Right renal cortex interstitium (tissue), 3 donors: ENCODE results near the gene TLCD3A. TPM values are rescaled to one million over a fixed set of nuclear protein-coding genes. Genes with fewer than 3 reads are reported as not detected.
"Not testable (repeated sequence)": the region's sequence is repeated elsewhere in the genome, so short reads cannot be mapped to it uniquely, and the experiment has no call there.

Source experiments
- DNase-seq, 3 donors: peaks; one replicate each; pipeline ENCODE4 v3.0.0-alpha.2; 2013; ENCODE audit warnings: low read depth in 3 of 3, low spot score in 2 of 3
- polyA plus RNA-seq, 3 donors: library from polyadenylated mRNA; unstranded; fragments of 120-200 nt; gene quantifications; one replicate each; pipeline ENCODE4 v1.2.1, GENCODE V29; 2013; ENCODE audit not compliant: insufficient read length in 3 of 3

Gene TLCD3A
- 10 to 100 TPM; 24.3 to 28.2 (median 26.8) TPM for polyA plus RNA-seq

DNA sequence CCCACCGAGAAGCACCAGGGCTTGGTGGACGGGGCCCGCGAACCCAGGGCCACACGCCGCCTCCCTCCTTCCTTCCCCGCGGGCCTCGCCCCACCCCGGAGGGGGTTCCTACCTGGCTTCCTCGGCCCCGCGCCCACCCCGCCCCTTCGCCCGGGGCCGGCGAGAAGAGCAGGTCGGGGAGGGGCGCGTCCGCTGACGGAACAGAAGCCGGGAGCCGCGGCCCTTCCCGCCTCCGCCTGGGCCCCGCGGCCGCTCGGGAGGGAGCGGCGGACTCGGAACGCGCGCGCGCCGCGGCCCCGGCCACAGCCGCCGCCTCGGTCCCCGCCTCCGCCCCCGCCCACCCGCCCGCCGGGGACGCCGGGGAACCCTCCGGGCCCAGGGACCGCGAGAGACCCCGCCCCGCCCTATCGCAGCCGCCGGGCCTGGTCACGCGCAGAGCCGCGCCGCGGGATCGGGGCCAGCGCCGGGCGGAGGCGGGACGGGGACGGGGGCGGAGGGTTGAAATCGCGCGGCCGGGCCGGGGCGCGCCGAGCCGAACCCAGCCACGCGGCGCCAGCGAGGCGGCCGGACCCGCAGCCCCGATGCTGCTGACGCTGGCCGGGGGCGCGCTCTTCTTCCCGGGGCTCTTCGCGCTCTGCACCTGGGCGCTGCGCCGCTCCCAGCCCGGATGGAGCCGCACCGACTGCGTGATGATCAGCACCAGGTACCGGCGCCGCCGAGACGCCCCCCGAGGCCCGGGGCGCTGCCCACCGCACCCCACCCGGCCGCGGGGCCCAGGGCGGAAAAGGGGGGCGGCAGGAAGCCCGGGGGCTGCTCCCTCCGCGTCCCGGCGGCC, at the start of gene TLCD3A:
TLCD3A (plus strand) TSS at position 530 of the 835 bp plus-strand sequence; CDS start at position 582, 52 bp downstream.
- peak in 1 of 3 donors; percentile 26 for DNase-seq

DNA sequence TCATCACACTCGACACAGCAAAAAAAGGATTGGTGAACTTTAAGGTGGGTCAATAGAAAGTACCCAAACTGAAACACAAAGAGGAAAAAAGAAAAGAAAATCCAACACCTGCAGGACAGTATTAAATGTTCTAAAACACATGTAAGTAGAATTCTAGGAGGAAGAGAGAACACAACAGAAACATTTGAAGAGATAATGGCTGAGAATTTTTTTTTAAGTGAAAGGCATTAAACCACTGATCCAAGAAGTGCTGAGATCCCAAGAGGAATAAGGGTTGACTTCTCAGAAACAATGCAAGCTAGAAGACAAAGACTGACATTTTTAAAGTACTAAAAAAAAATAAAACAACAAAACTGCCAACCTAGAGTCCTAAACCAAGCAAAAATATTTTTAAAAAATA, 49.4 kb upstream of the TLCD3A start:
- DNase-seq = no peak

DNA sequence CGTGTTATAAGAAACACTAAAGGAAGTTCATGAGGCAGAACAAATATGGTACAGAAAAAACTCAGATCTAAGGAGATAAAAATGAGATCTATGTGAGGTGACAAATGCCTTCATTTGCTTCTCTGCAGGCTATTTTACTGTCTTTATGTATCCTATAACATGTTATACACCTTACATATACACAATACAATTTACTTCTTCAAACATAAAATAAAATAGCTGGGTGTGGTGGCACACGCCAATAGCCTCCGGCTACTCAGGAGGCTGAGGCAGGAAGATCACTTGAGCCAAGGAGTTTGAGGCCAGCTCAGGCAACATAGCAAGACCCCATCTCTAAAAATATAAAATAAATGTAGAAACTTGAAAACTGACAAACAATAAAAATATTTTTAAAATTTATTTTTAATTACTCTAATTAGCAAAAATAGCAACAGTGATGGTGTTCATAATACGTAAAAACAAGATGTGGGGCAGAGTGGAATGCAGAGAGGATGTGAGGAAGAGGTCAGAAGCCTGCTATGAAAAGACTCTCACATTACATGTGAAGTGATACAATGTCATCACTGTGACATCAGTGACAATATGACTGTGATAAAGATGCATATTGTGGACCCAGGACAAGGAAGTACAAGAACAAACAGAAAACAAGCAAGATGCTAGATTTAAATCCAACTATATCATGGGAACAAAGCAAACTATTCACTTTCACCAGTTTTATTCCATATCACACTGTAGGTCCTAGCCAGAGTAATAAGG, 48.7 kb upstream of the TLCD3A start:
- DNase-seq = no peak

DNA sequence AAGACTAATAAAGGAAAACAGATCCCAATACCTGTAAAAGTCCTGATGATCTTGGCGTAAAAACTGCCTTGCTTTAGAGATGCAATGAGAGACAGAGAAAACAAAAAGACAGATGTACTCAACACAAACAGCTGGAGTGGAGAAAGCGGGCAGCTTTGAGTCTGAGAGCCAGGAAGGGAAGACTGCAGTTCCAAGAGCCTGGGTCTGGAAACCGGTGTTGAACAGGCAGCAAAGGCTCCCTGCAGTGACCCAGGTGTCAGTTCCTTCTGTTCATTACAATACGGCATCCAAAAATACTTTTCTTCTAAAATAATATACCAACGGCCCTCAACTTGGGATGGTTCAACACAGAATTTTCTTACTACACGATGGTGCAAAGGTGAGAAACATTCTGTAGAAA, 47.4 kb upstream of the TLCD3A start:
- DNase-seq = no peak

DNA sequence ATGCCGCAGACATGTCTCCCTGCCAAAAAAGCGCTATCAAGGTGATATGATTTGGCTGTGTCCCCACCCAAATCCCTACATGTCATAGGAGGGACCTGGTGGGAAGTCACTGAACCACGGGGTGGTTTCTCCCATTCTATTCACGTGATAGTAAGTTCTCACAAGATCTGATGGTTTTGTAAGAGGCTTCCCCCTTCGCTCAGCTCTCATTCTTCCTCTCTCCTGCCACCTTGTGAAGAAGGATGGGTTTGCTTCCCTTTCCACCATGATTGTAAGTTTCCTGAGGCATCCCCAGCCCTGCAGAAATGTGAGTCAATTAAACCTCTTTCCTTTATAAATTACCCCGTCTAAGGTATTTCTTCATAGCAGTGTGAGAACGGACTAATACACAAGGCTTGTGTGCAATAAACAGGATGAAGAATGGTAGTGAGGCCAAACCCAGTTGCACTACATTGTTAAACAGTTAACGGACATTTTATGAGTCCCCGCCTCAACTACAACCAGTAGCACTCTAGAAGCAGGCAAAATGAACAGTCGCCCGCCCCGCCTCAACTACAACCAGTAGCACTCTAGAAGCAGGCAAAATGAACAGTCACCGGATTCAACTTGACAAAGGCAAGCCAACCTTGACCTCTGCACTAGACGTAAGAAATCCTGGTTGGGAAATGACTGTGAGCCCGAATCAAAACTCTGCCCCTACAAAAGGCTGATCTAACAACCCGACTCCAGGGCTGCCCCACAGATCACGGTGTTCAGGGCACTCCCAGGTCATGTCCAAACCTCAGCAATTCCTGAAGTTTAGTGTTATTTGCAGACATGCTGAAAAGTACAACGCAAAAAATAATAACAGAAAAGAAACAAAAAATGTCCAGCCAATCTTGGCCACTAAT, 44.1 kb upstream of the TLCD3A start:
- DNase-seq = no peak

DNA sequence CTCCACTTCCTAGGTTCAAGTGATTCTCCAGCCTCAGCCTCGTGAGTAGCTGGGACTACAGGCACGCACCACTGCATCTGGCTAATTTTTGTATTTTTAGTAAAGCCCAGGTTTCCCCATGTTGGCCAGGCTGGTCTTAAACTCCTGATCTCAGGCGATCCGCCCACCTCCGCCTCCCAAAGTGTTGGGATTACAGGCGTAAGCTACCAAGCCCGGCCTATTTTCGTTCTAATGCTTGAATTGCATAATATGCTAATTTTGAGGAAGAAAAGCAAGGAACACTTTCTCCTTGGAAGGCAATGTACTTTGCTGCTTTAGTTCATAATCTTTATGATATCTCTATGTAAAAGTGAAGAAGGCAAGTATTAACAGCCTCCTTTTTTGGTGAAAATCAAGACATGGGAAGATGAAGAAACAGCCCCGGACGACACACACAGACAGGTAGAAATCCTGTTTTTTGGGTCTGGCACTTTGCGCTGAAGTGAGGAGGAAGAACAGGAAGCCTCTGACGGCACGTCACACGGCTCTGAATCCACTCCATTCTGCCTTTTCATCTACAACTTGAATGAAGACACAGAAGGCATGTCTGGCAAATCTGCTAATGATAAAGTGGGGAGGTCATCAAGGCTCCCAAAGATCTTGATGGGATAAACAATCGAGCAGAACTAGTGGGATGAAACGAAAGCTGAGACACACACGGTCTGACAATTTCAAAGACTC, 42.7 kb upstream of the TLCD3A start:
- DNase-seq = no peak

DNA sequence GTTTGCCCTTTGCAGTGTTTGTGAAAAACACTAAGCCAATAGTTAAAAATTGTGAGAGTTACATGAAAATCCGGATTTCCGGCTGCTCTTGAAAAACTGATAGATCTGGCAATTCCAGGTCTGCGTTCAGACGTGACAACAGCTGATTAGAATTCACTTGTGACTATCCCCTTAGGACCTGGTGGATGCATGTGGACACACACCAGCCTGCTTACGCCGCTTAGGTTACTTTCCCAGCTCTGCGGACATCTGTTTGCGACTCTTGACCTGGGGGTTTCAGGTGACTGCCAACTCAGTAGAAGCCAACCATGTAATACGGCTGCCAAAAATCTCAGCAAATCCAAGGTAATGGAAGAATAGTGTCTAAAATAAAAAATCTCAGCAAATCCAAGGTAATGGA, 42.0 kb upstream of the TLCD3A start:
- no peak for DNase-seq

DNA sequence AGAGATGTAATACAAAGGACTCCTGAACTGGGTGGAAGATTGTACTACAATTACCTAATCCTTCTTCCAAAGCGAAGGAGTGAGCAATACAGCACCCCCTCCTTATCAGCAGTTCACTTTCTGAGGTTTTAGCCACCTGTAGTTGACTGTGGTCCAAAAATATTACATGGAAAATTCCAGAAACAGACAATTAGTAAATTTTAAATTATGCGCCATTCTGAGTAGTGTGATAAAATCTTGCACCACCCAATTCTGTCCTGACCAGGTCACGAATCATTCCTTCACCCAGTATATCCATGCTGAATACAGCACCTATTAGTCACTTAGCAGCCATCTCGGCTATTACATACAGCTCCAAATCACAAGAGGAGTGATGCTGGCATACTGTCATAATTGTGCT, 41.0 kb upstream of the TLCD3A start:
- no peak for DNase-seq

DNA sequence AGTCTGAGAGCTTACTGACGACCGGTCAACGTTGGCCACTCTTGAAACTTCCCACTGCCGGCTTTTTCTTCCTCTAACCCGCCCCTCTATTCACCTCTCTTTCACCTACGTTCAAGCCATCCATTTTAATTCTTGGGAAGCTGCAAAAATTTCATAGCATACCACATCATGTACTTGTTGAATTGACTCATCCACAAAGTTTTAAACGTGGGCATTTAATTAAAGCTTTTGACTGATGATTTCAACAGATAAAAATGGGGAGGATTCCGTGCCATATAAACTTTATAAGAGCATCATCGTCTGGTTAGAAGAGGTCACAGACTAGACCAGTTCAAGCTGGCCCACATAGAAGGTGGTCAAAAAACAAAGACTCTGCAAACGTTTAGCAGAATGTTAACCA, 40.3 kb upstream of the TLCD3A start:
- no peak for DNase-seq

DNA sequence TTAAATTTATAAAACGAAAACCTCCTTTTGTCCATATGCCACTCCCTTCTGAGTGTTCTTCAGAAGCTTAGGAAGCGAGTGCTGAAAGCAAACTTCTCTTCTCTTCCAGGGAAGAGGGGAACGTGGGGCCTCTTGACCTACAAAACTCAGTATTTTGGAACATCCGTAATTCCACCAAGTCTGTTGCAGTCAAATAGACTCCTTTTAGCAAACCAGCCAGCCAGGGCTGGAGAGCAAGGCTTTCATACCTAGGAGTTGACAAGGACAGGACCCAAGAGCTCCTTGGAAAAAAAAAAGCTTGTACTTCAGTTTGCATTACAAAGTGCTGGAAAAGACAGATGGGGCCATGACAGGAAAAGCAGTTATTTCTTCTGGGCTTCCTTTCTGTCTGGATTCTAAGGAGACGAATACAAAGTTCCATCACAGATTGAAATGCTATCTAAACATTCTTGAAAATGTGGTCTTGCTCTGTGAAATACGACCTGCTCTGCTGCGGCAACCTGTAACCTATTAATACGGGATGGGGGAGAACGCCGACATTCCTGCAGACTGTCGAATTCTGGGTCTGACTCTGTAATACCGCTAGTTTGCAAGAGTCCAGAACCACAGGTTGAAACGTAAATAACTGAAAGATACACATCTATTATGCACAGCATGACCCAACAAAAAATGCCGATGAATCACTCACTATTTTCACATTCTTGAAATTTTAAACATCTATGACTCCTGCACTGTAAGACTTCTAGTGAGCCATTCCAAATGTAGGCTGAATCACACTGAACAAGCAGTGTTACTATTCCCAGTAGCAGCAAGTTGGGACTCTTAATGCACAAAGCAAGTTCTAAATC, 38.4 kb upstream of the TLCD3A start:
- no peak for DNase-seq

DNA sequence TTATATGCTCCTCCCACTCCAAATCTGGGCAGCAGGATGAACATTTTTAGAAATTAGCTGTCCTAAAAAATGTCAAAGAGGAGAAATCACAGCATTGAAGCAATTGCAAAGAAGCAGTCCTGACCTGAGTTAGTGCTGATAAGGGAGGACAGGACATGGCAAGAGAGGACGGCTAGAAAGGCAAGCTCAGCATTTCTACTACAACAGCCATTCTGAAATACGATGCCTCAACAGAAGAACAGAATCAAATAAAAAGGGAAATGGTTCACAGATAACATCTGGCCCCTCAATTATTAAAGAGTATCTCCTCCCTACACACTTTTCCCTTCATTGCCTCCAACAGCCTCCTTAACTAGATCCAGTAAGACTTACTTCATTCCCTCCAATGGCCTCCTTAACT, 36.0 kb upstream of the TLCD3A start:
- DNase-seq = no peak

DNA sequence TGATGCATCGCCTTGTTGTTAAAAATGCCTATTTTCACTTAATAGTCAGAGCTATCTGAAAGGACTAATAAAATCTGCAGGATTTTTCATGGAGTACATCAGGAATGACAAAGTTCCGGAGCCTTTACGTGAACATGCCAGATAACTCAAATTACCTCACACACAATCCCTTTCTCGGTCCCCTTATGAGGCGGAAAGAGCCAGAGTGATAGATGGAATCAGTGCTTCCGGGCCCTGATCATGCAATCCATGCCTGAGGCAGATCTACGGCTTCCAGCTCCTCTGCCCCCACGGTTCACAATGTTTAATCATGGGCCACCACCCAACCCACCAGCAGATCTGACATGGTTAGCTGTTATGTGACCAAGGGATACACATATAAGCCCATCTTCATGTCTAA, 34.7 kb upstream of the TLCD3A start:
- DNase-seq = no peak

DNA sequence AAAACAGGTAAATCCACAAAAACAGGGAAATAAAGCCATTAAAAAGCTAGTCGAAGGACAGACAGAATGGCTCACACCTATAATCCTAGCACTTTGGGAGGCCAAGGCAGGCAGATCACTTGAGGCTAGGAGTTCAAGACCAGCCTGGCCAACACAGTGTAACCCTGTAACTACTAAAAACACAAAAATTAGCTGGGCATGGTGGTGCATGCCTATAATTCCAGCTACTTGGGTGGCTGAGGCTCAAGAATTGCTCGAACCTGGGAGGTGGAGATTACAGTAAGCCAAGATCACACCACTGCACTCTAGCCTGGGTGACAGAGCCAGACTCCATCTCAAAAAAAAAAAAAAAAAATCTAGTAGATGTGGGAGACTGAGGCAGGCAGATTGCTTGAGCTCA, 34.3 kb upstream of the TLCD3A start:
- DNase-seq = not testable (repeated sequence)

DNA sequence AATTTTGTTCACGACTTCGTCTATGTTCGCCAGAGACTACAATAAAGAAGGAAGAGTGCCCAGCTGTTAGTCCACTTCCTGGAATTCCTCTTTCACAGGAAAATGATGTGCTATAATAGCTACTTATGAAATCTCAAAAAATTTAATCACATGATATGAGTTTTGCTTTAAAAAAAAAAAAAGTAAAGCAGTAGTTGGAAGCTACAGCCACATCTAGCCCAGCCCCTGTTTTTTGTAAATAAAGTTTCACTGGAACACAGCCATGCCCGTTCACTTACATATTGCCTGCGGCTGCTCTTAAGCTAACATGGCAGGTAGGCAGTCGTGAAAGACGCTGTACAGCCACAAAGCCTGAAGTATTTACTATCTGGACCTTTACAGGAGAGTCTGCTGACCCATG, 33.1 kb upstream of the TLCD3A start:
- no peak for DNase-seq

DNA sequence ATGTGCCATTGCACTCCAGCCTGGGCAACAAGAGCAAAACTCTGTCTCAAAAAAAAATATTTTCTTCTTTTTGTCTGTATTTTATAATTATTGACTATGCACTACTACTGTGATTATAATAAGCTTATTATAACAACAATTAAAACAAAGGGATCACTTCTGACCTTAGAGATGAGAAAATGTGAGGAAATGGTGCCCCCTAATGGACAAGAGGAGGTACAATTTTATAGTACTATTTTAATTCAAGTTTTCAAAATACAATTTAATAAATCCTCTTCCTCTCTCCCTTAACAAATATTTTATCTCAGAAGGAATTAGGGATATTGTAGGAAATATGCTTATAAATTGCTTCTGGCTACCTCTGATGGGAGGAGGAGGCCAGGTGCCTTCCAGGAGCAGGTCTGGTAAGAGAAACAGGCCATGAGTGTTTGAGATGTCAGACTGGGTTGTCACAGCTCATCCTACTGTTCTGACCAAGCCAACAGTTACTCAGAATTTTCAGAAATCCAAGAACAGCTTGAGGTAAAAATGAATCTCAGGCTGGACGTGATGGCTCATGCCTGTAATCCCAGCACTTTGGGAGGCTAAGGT, 31.8 kb upstream of the TLCD3A start:
- DNase-seq = no peak

DNA sequence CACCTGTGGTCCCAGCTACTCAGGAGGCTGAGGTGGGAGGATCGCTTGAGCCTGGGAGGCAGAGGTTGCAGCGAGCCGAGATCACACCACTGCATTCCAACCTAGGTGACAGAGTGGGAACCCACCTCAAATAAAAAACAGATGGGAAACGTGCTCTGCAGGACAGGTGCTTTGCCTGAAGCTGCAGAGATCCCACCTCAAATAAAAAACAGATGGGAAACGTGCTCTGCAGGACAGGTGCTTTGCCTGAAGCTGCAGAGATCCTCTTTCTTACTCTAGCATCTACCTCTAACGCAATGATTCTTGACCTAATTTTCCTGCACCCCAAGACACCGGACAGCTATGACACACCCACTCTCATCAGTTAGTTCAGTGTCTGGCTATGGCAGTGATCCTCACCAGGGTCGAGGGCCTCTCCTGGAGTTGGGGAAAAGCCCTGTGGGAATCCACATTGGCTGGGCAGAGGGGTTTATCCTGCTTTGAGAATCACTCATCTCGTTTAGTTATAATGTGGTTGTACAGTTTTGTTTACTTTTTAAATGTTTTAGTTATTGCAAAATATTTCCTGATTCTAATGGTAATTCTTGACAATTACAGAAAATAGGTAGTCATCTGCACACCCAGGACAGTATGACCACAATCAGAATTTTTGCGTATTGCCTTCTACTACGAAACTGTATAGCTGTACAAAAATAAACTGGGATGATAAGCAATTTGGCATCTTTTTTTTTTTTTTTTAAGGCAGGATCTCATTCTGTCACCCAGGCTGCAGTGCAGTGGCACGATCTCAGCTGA, 29.1 kb upstream of the TLCD3A start:
- DNase-seq = no peak

DNA sequence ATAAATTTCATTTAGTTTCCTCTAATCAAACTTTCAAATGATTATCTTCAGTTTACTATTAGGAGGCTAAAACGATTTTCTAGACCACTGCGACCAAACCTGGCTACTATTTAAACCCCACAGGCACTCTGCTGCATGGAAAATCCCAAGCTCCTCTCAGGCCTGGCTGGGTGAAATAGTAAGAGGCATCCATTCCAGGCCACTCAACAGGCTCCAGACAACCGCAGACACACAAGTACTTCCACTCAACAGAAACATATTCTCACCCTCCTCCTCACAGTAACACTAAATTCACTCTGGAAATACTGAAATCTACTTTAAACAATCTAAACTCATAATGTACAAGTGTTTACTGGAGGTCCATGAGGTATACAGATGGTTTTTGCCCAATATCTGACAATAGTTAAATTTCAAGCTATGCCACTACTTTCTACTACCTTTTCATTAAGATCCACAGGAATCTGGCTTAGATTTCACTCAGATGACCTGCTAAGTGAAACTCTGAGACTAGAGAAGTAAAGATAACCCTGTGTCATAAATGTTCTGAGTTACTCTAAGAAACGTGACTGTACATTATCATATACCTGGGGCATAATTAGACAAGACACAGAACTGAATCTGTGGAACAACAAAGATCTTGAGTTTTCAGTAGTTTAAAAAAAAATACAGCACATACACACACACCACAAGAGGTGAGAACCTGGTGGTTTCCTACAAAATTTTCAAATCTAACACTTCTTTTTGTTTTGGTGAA, 28.1 kb upstream of the TLCD3A start:
- DNase-seq = no peak

DNA sequence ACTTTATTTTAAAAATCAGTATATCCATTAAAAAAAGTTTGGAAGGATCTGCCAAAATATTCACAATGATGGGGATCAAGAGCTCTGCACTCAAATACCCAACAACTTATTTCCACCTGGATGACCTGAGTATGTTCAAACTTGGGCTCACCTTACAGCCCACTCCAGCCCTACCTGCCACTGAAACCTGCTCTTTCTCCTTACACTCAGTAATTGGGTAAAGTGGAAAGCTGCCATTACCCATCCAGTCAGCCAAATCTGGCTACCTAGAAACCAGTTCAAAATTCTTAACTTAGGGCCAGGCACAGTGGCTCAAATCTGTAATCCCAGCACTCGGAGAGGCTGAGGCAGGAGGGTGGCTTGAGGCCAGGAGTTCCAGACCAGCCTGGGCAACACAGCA, 27.4 kb upstream of the TLCD3A start:
- DNase-seq = no peak
